IPS-NIHi11 (cell line): ENCODE data around the gene KLHL12.

Experiments used
- DNase-seq: peaks from one replicate; pipeline ENCODE4 v3.0.0; 2012; ENCODE audit warnings: mixed read lengths, low spot score

KLHL12 gene

DNA sequence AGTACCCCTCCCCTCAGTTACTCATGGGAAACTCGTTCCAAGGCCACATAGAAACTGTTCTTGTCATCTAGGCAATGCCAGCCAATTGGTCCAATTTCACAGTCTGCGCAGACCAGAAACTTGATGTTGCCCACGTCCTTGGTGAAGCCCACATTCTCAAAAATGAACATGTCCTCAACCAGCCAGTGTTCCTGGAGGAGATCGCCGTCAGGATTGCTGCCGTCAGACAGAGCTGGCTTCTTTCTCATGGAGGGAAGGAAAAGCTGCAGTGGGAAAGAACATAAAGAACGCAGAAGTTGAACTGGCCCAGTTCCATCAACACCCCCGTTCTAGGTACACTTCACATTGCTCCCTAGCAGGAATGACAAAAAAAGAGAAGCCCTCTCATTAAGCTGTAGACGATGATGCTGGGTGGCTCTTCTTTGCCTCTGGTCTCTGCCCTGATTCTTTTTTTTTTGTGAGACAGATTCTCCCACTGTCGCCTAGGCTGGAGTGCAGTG is 46.0 kb downstream of the KLHL12 start:
- no peak for DNase-seq

DNA sequence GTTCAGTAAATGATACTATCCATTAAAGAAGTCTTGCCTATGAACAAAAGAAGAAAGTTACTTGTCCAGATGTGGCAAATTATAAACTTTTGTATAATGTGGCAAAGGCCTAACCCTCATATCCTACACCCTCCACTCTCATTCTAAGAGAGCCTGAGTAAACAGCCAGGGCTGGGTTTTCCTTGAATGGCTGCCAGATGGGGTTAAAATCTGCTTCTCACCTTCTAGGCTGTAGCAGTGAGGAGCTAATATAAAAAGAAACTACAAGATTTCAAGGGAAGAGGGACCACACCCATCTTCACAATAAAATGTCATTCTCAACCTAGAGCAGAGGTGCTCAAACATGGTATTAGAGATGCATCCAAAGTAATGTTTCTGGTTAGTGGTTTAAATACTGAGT is 47.0 kb downstream of the KLHL12 start:
- DNase-seq, result no peak

DNA sequence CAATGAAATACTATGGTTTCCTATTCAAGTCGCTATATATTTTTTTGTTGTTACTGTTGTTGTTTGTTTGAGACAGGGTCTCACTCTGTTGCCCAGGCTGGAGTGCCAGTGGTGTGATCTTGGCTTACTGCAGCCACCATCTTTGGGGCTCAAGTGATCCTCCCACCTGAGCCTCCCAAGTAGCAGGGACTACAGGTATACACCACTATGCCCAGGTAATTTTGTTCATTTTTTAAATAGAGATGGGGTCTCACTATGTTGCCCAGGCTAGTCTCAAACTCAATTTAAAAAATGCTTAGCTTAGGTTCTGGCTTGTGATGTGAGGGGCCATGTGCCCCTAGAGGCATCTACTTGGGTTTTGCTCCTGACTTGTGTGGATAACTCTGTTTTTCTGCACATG is 47.9 kb downstream of the KLHL12 start:
- DNase-seq, result no peak

DNA sequence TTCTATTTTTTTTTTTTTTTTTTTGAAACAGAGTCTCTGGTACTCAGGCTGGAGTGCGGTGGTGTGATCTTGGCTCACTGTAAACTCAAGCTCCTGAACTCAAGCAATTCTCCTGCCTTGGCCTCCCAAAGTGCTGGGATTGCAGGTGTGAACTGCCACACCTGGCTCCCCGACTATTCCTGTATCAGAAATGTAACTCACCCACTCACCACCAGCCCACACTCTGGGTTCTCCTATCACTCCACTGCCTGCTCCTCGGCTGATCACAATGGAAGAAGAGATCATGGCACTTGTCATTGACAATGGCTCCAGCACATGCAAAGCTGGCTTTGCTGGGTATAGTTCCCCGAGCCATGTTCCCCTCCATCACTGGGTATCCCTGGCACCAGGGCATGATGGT is 54.0 kb downstream of the KLHL12 start:
- DNase-seq, result no peak

DNA sequence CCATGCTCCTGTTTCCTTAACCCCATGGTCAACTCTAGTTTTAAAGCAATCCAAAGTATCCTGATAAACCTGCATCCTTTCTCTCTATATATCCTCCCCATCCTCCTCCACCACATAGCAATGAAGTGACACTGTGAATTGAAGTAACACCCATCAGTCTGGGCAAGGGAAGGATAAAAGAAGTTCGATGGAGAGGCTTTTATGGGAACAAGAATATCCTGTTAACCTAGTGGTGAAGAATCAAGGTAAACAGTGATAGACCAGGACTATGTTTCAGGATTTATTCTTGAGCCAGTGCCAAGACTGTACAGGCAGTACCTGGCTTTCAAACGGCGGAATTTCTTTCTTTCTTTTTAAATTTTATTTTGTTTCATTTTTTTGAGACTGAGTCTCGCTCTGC is 55.7 kb downstream of the KLHL12 start:
- no peak for DNase-seq

DNA sequence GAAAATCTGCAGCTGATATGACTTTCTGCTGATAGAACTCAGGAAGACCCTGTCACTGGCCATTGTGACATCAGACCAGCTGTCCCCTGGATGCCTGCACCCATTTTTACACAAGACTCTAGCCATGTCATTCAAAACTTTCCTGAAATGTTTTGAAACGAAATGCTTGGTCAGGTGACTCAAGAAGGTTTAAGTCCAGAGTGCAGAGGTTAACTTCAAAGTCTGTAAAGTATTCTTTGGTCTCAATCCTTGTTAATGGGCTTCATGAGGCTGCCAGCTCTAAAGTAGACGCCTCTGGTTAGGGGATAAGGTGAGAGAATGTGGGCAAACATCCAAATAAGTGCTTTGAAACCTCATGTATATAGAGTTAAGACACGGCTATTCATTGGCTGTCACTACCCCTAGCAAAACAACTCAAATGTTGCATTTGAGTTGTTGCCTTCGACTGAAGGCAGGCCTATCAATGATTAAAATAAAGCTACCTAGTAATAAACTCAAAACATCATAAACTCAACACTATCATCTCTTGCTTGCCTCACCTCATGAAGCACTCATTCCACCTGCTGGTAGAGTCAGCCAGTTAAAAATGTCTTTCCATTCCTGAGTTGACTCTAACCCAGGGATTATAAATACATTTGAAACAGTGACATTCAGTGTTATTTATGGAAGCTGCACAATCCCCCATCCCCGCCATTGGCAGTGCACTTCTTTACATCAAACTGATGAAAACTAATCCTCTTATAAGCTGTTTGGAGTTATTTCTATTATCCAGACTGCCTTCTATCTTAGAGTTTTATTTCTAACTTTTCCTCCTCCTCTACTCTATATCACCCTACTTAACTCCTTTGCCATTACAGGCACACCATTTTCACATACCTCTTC is 64.1 kb downstream of the KLHL12 start:
- no peak for DNase-seq

DNA sequence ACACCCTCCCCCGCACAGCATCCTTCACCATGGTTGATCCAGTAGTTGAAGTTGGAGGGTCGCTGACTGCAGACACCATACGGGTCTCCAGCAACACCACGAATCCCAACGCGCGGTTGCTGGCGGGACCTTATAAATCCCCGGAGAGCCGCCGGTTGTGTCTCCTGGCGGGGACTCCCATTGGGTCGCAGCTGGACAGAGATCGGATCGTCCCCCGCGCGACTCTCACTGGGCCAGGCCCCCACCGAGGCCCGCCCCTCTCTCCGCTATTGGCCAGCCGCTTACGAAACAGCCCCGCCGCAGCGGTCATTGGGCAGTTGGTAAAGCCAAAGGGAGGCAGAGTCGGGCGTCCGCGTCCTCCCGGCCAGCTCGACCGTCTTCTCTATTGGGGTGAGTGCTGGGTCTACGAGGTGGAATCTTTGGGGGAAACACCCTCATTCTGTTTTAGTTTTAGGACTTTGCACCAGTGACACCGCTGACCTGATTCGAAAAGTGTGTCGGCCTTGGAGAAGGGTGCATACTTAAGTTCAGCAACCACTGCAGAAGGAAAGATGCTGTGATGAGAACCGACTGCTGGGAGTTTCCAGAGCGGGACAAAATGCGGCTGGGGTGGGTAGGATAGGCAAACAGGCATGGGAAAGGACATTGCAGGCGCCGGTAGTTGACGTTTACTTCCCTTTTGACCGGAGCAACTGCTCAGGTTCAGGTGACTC is 65.5 kb downstream of the KLHL12 start:
- DNase-seq, result peak; percentile 96

DNA sequence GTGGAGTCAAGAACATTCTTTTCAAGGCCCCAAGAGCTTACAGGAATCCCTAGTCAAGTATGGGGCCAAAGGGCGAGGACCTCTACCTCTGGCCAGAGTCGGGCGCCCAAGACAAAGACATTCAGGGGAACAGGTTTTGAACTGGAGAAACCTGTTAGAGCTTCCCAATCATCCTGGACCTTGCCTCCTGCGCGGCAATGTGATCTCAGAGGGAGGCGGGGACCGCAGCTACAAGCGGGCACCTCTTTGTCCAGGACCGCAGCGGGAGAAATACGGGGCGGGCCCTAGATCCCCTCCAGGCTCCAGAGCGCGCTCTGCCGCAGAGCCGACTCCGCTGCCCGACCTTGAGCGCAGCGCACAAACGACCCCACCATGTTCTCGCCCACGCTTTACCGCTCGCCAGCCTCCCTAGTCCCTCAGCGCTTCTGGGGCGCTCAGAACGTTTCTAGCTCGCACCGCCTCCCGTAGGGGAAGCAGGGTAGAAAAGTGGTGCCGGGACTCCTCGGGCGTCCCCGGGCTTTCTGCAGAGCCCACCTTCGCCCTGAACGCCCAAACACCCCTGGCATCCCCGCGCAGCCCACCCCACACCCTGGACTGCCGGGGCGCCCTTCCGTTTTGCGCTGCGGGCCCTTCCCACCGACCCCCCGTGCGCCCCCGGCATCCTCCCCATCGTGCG is 66.2 kb downstream of the KLHL12 start:
- DNase-seq, result peak; percentile 85

DNA sequence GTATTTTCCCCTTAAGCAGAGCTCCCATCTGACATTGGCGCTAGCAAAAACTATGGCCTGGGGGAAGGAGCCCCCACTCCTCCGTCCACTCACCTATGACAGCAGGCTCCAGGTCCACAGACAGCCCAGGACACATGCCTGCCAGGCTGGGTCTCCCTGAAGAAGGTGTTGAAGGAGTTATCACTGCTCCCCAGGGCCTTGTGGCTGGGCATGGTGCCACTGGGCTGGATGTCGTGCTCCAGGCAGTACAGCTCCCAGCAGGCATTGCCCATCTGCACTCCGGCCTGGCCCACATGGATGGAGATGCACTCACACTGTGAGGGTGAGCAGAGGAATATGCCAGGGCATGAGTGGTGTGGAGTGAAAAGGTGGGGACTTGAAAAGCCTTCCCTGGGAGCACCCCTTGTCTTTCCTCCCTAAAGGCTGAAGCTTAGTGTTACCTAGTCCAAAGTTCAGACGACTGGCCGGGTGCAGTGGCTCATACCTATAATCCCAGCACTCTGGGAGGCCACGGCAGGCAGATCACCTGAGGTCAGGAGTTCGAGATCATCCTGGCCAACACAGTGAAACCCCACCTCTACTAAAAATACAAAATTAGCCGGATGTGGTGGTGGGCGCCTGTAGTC is 68.1 kb downstream of the KLHL12 start:
- DNase-seq, result no peak

DNA sequence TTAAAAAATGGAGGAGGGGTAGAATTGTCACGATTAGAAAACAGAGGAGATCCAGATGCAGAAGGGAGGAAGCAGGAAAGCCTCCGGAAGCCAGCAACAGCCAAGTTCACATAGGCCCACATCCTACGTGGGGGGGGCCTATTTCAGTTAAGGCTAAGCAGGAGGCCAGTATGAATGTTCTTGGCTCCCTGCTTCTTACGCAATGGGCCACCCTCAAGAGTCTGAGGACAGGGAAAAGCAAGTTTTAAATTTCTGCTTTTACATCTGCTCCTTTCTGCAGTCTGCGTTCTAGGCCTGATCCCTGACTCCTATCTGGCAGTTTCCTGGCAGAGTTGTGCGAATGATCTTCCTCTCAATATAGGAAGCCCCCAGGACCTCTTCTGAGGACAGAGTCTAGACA is 68.7 kb downstream of the KLHL12 start:
- DNase-seq, result no peak

DNA sequence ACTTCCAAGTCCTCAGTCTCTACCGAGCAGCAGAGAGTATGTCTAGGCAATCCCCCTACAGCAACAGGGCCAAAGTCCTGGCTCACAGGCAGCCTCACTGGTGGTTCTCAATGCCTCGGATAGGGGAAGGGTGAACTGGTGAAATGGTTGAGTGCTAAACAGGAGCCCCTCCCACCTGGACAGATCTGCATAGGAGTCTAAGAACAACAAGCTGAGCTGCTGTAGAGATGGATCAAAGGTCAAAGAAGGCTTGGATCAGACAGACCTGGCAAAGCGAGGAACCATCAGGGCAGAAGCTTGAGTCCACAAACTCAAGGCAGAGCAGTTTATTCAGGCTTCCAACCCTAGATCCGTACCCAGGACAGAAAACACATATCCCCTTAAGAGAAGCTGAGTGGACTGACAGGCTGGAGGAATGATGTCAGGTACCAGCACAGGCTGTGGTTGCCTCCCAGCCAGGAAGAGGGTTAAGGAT is 69.9 kb downstream of the KLHL12 start:
- no peak for DNase-seq

DNA sequence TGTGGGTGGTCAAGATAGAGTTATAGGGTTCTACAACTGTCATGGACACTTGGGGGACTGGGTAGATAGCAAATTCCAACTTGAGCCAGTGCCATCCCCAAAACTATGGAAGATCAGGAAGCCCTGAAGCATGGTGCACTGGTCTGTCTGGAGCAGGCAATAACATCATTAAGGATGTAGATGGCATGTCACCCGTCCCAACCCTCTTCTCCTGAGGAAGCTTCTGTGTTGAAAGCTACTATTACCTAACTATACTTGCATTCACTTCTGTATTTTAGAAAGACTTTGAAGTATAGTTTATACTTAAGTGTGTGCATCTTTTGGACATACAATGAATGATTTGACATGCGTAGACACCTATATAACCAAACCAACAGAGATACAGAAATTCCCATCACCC is 71.0 kb downstream of the KLHL12 start:
- no peak for DNase-seq

DNA sequence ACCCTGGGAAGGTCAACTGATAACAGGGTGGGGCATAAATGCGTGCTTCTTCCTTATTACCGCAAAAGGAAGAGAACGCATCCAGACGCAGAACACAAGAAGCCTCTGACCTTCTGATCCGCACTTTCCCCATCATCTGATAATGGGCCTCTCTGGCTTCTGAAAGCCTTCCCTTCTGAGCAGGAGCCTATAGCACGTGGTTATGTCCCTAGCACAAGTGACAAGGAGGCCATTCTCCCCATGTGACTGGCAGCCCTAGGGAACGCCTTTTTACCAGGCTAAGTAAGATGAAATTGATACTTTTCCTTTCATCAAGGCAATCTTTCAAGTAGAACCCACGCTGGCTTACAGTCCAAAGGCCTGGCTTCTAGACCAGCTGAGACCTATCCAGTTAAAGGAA is 72.2 kb downstream of the KLHL12 start:
- no peak for DNase-seq

DNA sequence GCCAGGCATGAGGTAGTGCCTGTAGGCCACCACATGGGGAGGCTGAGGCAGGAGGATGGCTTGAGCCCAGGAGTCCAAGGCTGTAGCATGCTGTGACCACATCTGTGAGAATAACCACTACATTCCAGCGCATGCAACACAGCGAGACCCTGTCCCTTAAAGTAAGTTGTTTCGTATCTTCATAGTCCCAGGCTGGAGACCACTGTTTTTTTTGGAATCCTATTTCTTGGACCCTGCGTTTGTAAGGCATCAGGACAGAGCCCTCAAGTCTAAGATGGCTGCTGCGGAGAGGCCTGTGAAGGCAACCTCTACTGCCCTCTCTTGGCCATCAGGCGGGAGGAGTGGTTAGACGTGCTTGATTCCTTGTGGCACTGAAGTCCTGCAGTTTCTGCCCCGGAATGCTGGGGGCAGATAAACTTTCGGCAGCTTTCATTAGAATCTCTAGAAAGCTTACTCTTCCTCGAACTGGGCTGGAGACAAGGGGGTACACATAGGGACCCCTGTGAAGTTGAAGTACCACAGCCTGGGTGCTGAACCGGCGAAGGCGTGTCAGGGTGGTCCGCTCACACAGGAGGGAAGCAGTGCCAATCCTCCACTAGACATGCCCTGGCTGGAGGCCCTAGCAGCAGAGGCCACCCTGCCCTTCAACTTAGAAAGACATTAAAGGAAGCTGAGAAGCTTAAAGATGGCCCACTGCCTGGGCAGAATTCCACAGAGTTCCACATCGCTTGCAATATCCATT is 74.7 kb downstream of the KLHL12 start:
- DNase-seq, result peak; percentile 83

DNA sequence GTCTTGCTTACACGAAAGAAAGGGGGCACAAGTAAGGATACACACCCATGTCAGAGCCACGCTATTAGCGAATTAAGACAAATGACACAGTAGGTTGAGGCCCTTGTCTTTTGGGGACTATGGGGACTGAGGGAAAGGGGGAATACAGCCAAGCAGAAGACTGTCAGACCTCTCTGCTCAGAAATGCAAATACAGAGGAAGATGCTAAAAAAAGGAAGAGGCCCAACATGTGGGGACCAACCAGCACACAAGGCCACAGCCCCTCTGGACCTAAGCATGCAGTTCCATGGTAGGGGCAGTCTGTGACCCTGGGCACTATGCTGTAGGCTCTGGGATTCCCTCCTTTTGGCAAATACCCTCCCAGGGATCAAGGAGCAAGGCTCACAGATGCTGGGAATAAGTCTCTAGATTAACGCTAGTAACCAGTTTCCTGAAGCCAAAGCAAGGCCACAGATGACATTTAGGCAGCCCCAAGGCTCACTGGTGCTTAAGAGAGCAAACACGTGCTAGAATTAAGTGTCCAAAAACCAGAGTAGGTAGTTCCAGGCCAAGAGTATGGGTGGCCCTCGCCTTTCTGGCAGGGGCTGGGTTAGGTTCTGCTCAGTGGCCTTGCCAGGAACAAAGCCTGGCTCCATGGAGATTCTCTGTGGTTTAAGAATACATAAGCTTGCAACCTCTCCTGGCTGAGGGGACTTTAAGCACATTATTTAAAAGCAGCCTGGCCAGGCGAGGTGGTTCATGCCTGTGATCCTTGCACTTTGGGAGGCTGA is 76.3 kb downstream of the KLHL12 start:
- DNase-seq, result no peak

DNA sequence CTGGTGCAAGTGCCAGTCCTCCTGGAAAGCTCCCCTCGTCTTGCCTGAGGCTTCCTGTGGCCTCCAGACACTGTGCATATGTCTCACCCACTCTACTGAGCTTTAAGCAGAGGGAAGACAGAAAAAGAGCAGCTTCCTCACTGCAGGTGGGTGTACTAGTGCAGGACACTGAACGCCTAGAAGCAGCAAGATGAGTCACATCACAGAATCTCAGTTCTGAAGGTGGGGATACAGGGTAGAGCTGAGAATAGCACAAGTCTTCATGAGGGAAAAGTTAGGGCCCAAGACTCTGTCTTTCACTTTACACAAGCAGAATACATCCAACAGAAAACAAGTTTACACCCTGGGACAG is 78.9 kb downstream of the KLHL12 start:
- no peak for DNase-seq

DNA sequence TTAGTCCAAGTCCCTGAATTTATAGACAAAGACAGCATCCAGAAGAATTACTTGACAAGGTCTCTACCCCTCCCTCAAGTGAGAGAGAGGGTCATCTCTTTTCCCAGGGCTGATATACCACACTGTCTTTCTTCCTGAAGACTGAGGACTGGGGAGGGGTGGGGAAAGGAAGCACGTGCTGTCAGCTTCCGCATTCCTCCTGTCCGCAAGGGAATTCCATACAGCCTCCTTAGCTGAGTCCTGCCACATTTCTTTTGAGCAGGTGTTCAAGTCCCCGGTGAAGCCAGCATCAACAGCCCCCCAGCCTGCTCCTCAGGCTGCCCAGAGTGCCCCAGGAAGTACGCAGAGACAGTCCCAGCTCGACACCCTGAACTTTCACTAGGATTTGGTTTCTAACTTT is 82.1 kb downstream of the KLHL12 start:
- peak; percentile 44 for DNase-seq

DNA sequence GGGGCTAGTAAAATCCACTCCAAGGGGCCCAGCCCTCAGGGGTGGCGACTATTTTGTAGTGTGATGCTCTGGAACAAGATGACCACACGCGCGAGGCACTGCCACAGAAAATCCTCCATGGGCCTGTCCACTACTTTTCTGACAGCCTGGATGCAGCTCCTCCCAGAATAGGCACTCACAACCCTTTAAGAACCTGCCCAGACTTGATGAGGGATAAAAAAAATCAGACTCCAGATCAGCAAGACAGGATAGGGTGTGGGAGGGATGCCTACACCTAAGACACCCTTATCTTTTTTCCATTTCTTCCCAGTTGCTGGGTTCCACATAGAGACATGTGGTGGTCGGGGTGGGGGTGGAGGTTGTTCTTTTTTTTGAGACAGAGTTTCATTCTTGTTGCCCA is 82.8 kb downstream of the KLHL12 start:
- DNase-seq, result no peak

DNA sequence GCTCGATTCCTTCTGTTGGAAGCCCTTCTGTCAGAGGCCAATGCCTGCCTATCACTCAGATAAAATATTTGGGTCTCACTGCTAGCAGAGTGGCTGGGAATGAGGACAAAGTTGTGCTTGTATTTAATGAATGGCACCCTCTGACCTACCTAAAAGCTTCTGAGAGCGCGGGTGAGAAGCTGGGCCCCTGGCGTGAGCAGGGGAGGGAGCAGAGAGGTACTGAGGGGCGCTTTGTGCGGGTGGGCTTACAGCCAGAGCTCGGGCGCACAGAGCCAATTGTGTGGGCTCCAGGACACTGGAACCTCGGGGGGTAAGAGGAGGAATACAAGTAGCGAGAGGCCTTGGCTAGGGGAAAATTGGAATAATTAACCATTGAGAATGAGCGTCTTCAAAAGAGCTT is 84.0 kb downstream of the KLHL12 start:
- DNase-seq, result no peak
